ENCODE data around the gene ZBTB3. TPM values are rescaled to one million over a fixed set of nuclear protein-coding genes. Genes with fewer than 3 reads are reported as not detected.

The ZBTB3 gene
- total and polyA plus RNA-seq, 9 of the 15 experiments (the other 6 are each of a cell fraction or from before 2014, with no cell fraction given), result 1.9 to 10.0 (median 4.9) TPM

DNA sequence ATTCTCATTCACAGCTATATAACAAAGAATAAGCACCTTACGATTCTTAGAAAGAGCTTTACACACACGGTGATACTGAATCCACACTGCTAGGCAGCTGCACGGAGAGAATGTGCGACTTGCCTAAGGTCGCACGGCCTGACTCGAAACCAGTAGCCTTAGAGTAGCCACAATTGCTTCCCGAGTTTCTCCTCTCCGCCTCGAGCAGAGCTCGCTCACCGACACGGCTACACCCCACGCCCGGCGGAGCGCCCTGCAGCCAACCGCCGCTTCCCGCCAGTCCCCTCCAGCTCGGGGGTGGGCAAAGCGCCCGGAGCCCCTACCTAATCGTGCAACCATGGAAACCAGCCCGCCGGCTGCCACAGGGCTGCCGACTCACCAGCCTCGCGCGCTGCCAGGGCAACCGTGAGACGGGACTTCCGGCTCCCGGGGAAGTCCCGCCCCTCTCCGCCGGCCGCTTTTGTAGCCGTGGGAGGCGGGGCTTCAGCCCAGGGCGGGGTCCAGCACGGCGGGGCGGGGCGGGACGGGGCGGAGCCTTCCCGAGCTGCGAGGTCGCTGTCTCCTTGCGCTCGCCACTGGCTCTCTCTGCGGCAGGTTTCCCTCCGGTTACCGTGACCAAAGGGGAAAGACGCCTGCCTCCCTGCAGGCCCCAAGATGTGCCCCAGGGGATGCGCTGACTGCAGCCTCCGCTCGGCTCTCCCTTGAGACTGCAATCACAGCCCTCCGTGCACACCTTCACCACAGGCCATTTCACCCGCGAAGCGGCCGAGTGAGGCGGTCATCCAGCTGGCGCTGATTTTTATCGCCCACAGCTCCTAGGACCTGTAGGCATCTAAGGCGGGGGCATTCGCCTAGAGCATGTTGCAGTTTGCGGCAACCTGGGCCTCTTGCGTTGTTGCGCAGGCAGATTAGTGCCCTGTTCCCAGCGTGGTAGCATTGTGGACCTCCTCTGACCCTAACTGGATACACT, 47.8 kb downstream of the ZBTB3 start (continued):
- TF ChIP-seq SRF (CRISPR knock-in tag; IDR thresholded peaks at IDR 0.05) (peak; percentile 23 to 28; a peak in 2 of 4 replicates), ETV6 (IDR thresholded peaks at IDR 0.05; ENCODE audit: borderline replicate concordance in 1 of 2, low read depth in 2 of 2, low read length in 1 of 2) (no peak), ETV6 (CRISPR knock-in tag; IDR thresholded peaks at IDR 0.05; ENCODE audit: borderline replicate concordance) (0 out of 2 replicates have a peak, but pooled peaks have one; percentile 17), GATA2 (CRISPR knock-in tag; IDR thresholded peaks at IDR 0.05) (peak; percentile 80), SIN3A (IDR thresholded peaks at IDR 0.05; ENCODE audit: borderline replicate concordance in 2 of 2, control insufficient read depth in 1 of 2, low read depth in 2 of 2, low read length in 2 of 2) (peak; percentile 55 to 56; a peak in 1 of 4 replicates), ZNF77 (CRISPR knock-in tag; IDR thresholded peaks at IDR 0.05) (no peak), HNRNPLL (IDR thresholded peaks at IDR 0.05; ENCODE audit: low read depth, low read length, poor library complexity, severe bottlenecking) (peak; percentile 34), MYC (IDR thresholded peaks at IDR 0.05; ENCODE audit: low read depth, low read length) (peak; percentile 32; the same call in 1 of the 2 replicates), MYC (CRISPR knock-in tag; IDR thresholded peaks at IDR 0.05; ENCODE audit: borderline replicate concordance, low read depth) (no peak), ZKSCAN3 (CRISPR knock-in tag; IDR thresholded peaks at IDR 0.05) (no peak), MYNN (IDR thresholded peaks at IDR 0.05) (peak; percentile 78), MYNN (CRISPR knock-in tag; IDR thresholded peaks at IDR 0.05) (no peak), ZNF384 (IDR thresholded peaks at IDR 0.05; ENCODE audit: low read depth, low read length) (no peak), ZBTB17 (CRISPR knock-in tag; IDR thresholded peaks at IDR 0.05) (0 out of 2 replicates have a peak, but pooled peaks have one; percentile 70), MCM3 (IDR thresholded peaks at IDR 0.05) (no peak), RCOR1 (IDR thresholded peaks at IDR 0.05; ENCODE audit: borderline replicate concordance in 1 of 2, low read depth in 2 of 2, low read length in 2 of 2) (peak in 1 of 2 experiments; percentile 25; a peak in 1 of 4 replicates), ZNF174 (CRISPR knock-in tag; IDR thresholded peaks at IDR 0.05) (no peak), PHF21A (IDR thresholded peaks at IDR 0.05; ENCODE audit: borderline replicate concordance, low read depth) (no peak), HSF4 (CRISPR knock-in tag; IDR thresholded peaks at IDR 0.05; ENCODE audit: borderline replicate concordance) (0 out of 2 replicates have a peak, but pooled peaks have one; percentile 12), RNF2 (IDR thresholded peaks at IDR 0.05) (no peak), HMG20B (CRISPR knock-in tag; IDR thresholded peaks at IDR 0.05) (peak; percentile 88; the same call in 1 of the 2 replicates), DNMT1 (IDR thresholded peaks at IDR 0.05) (no peak), BRD9 (IDR thresholded peaks at IDR 0.05; ENCODE audit: low read depth, partially characterized antibody) (no peak), SIRT6 (IDR thresholded peaks at IDR 0.05; ENCODE audit: low read depth, low read length) (no peak), TCF3 (CRISPR knock-in tag; IDR thresholded peaks at IDR 0.05) (no peak)
- TF ChIP-seq, protein P1, sequence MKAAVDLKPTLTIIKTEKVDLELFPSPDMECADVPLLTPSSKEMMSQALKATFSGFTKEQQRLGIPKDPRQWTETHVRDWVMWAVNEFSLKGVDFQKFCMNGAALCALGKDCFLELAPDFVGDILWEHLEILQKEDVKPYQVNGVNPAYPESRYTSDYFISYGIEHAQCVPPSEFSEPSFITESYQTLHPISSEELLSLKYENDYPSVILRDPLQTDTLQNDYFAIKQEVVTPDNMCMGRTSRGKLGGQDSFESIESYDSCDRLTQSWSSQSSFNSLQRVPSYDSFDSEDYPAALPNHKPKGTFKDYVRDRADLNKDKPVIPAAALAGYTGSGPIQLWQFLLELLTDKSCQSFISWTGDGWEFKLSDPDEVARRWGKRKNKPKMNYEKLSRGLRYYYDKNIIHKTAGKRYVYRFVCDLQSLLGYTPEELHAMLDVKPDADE (conservative IDR thresholded peaks at IDR 0.05; ENCODE audit: control insufficient read depth, low read depth, low read length), result peak; percentile 73; the same call in 1 of the 2 replicates
- TF ChIP-seq, protein P2, sequence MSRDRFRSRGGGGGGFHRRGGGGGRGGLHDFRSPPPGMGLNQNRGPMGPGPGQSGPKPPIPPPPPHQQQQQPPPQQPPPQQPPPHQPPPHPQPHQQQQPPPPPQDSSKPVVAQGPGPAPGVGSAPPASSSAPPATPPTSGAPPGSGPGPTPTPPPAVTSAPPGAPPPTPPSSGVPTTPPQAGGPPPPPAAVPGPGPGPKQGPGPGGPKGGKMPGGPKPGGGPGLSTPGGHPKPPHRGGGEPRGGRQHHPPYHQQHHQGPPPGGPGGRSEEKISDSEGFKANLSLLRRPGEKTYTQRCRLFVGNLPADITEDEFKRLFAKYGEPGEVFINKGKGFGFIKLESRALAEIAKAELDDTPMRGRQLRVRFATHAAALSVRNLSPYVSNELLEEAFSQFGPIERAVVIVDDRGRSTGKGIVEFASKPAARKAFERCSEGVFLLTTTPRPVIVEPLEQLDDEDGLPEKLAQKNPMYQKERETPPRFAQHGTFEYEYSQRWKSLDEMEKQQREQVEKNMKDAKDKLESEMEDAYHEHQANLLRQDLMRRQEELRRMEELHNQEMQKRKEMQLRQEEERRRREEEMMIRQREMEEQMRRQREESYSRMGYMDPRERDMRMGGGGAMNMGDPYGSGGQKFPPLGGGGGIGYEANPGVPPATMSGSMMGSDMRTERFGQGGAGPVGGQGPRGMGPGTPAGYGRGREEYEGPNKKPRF (IDR thresholded peaks at IDR 0.05; ENCODE audit: low read depth, low read length), result no peak

Data from K562 (cell line).